Measurements from ENCODE around the gene VMP1. TPM values are rescaled to one million over a fixed set of nuclear protein-coding genes. Genes with fewer than 3 reads are reported as not detected.

VMP1 gene
- total and polyA plus RNA-seq, 2 of the 13 experiments (the other 11 are each of a cell fraction or from before 2014, with no cell fraction given): 186 to 271 TPM

DNA sequence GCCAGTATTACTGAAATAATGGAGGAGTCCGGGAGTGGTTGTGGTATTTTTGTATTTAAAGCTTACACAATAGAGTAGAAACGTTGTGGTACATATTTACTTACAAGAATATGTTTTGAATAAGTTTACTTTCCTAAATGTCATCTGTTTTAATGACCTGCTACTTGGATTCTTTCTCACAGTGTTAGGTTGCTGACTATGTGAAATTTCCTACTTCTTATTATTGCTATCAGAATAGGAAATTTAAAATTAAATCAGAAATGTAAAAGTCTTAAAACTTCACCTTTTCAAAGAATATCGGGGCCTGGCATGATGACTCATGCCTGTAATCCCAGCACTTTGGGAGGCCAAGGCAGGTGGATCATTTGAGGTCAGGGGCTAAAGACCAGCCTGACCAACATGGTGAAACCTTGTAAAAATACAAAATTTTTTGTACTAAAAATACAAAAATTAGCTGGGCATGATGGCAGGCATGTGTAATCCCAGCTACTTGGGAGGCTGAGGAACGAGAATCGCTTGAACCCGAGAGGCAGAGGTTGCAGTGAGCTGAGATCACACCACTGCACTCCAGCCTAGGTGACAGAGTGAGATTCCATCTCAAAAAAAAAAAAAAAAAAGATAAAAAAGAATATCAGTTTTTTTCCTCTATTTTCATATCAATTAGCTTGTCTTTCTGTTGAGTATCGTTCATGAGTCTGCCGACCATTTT is 77.8 kb downstream of the VMP1 start (continued):
- TF ChIP-seq KMT2A (CRISPR knock-in tag; IDR thresholded peaks at IDR 0.05) (no peak), KDM5B (CRISPR knock-in tag; IDR thresholded peaks at IDR 0.05; ENCODE audit: borderline replicate concordance) (no peak), REPIN1 (CRISPR knock-in tag; IDR thresholded peaks at IDR 0.05; ENCODE audit: borderline replicate concordance, low read depth) (no peak), SMARCC2 (IDR thresholded peaks at IDR 0.05) (no peak), FOXK1 (CRISPR knock-in tag; IDR thresholded peaks at IDR 0.05; ENCODE audit: borderline replicate concordance, low read depth) (peak; percentile 43; the same call in 1 of the 2 replicates), REXO4 (CRISPR knock-in tag; IDR thresholded peaks at IDR 0.05; ENCODE audit: borderline replicate concordance) (no peak), HDAC1 (CRISPR knock-in tag; IDR thresholded peaks at IDR 0.05) (peak; percentile 57; the same call in 1 of the 2 replicates), ZNF260 (CRISPR knock-in tag; IDR thresholded peaks at IDR 0.05; ENCODE audit: borderline replicate concordance, low read depth) (no peak), MXD4 (CRISPR knock-in tag; IDR thresholded peaks at IDR 0.05) (no peak), ZMYM4 (CRISPR knock-in tag; IDR thresholded peaks at IDR 0.05) (no peak), RNF2 (conservative IDR thresholded peaks at IDR 0.05; ENCODE audit: low read depth) (no peak), NR1H2 (CRISPR knock-in tag; IDR thresholded peaks at IDR 0.05; ENCODE audit: borderline replicate concordance, low read depth) (no peak), ZFP41 (CRISPR knock-in tag; IDR thresholded peaks at IDR 0.05; ENCODE audit: borderline replicate concordance) (no peak), GABPA (IDR thresholded peaks at IDR 0.05; ENCODE audit: low read depth, low read length) (no peak), GABPA (CRISPR knock-in tag; IDR thresholded peaks at IDR 0.05; ENCODE audit: low read depth) (no peak), RARA (CRISPR knock-in tag; IDR thresholded peaks at IDR 0.05) (peak; percentile 80), RELA (CRISPR knock-in tag; IDR thresholded peaks at IDR 0.05) (no peak), XRCC5 (optimal IDR thresholded peaks at IDR 0.05; ENCODE audit: low read length) (no peak), ZNF207 (IDR thresholded peaks at IDR 0.05; ENCODE audit: borderline replicate concordance) (no peak)
- TF ChIP-seq, protein P1, sequence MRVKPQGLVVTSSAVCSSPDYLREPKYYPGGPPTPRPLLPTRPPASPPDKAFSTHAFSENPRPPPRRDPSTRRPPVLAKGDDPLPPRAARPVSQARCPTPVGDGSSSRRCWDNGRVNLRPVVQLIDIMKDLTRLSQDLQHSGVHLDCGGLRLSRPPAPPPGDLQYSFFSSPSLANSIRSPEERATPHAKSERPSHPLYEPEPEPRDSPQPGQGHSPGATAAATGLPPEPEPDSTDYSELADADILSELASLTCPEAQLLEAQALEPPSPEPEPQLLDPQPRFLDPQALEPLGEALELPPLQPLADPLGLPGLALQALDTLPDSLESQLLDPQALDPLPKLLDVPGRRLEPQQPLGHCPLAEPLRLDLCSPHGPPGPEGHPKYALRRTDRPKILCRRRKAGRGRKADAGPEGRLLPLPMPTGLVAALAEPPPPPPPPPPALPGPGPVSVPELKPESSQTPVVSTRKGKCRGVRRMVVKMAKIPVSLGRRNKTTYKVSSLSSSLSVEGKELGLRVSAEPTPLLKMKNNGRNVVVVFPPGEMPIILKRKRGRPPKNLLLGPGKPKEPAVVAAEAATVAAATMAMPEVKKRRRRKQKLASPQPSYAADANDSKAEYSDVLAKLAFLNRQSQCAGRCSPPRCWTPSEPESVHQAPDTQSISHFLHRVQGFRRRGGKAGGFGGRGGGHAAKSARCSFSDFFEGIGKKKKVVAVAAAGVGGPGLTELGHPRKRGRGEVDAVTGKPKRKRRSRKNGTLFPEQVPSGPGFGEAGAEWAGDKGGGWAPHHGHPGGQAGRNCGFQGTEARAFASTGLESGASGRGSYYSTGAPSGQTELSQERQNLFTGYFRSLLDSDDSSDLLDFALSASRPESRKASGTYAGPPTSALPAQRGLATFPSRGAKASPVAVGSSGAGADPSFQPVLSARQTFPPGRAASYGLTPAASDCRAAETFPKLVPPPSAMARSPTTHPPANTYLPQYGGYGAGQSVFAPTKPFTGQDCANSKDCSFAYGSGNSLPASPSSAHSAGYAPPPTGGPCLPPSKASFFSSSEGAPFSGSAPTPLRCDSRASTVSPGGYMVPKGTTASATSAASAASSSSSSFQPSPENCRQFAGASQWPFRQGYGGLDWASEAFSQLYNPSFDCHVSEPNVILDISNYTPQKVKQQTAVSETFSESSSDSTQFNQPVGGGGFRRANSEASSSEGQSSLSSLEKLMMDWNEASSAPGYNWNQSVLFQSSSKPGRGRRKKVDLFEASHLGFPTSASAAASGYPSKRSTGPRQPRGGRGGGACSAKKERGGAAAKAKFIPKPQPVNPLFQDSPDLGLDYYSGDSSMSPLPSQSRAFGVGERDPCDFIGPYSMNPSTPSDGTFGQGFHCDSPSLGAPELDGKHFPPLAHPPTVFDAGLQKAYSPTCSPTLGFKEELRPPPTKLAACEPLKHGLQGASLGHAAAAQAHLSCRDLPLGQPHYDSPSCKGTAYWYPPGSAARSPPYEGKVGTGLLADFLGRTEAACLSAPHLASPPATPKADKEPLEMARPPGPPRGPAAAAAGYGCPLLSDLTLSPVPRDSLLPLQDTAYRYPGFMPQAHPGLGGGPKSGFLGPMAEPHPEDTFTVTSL (CRISPR knock-in tag; IDR thresholded peaks at IDR 0.05; ENCODE audit: borderline replicate concordance): peak; percentile 87; the same call in 1 of the 2 replicates
- TF ChIP-seq, protein P2, sequence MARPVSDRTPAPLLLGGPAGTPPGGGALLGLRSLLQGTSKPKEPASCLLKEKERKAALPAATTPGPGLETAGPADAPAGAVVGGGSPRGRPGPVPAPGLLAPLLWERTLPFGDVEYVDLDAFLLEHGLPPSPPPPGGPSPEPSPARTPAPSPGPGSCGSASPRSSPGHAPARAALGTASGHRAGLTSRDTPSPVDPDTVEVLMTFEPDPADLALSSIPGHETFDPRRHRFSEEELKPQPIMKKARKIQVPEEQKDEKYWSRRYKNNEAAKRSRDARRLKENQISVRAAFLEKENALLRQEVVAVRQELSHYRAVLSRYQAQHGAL (CRISPR knock-in tag; IDR thresholded peaks at IDR 0.05; ENCODE audit: not compliant biosample characterization): no peak
- TF ChIP-seq, protein P3, sequence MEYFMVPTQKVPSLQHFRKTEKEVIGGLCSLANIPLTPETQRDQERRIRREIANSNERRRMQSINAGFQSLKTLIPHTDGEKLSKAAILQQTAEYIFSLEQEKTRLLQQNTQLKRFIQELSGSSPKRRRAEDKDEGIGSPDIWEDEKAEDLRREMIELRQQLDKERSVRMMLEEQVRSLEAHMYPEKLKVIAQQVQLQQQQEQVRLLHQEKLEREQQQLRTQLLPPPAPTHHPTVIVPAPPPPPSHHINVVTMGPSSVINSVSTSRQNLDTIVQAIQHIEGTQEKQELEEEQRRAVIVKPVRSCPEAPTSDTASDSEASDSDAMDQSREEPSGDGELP (IDR thresholded peaks at IDR 0.05; ENCODE audit: borderline replicate concordance, low read depth): no peak
- TF ChIP-seq, protein P4, sequence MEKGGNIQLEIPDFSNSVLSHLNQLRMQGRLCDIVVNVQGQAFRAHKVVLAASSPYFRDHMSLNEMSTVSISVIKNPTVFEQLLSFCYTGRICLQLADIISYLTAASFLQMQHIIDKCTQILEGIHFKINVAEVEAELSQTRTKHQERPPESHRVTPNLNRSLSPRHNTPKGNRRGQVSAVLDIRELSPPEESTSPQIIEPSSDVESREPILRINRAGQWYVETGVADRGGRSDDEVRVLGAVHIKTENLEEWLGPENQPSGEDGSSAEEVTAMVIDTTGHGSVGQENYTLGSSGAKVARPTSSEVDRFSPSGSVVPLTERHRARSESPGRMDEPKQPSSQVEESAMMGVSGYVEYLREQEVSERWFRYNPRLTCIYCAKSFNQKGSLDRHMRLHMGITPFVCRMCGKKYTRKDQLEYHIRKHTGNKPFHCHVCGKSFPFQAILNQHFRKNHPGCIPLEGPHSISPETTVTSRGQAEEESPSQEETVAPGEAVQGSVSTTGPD (CRISPR knock-in tag; IDR thresholded peaks at IDR 0.05): no peak
